H9 (cell line): ENCODE measurements around the gene YDJC. TPM values are rescaled to one million over a fixed set of nuclear protein-coding genes. Genes with fewer than 3 reads are reported as not detected.

Experiments
- DNase-seq: peaks from one replicate; pipeline ENCODE4 v3.0.0-alpha.2; 2017
- H2AFZ ChIP-seq: one replicate; pipeline ENCODE4 v1.6.1; 2013; ENCODE audit warnings: mild to moderate bottlenecking, low read length, control low read depth, moderate library complexity
- H2AK5ac ChIP-seq: 2 replicates; pipeline ENCODE4 v1.6.1; 2013; ENCODE audit warnings: low read length, control low read depth, mixed read lengths; ENCODE audit not compliant: insufficient read length
- H2BK120ac ChIP-seq: one replicate; pipeline ENCODE4 v1.6.1; 2013; ENCODE audit warnings: low read depth, mild to moderate bottlenecking, low read length, control low read depth, inconsistent platforms; ENCODE audit not compliant: poor library complexity, severe bottlenecking
- H2BK12ac ChIP-seq: 2 replicates; pipeline ENCODE4 v1.6.1; 2013; ENCODE audit warnings: low read length, control low read depth, mixed read lengths, low read depth; ENCODE audit not compliant: insufficient read length
- H2BK15ac ChIP-seq: 2 replicates; pipeline ENCODE4 v1.6.1; 2013; ENCODE audit warnings: low read depth, low read length, control low read depth
- H2BK20ac ChIP-seq: one replicate; pipeline ENCODE4 v1.6.1; 2013; ENCODE audit warnings: low read depth, mild to moderate bottlenecking, low read length, control low read depth, inconsistent platforms; ENCODE audit not compliant: poor library complexity, severe bottlenecking
- H2BK5ac ChIP-seq: 2 replicates; pipeline ENCODE4 v1.6.1; 2013; ENCODE audit warnings: low read length, control low read depth, mixed read lengths; ENCODE audit not compliant: insufficient read length
- H3K14ac ChIP-seq: 2 replicates; pipeline ENCODE4 v1.6.1; 2013; ENCODE audit warnings: low read length, control low read depth; ENCODE audit not compliant: insufficient read depth
- H3K18ac ChIP-seq: 2 replicates; pipeline ENCODE4 v1.6.1; 2013; ENCODE audit warnings: low read depth, mild to moderate bottlenecking, mixed read lengths, low read length, control low read depth; ENCODE audit not compliant: insufficient read length
- H3K23ac ChIP-seq: 2 replicates; pipeline ENCODE4 v1.6.1; 2013; ENCODE audit warnings: low read length, control low read depth, mixed read lengths, low read depth; ENCODE audit not compliant: insufficient read length
- H3K23me2 ChIP-seq: 2 replicates; pipeline ENCODE4 v1.6.1; 2013; ENCODE audit warnings: low read depth, mild to moderate bottlenecking, mixed read lengths, low read length, control low read depth; ENCODE audit not compliant: insufficient read length, poor library complexity, severe bottlenecking
- H3K27ac ChIP-seq: 2 replicates; pipeline ENCODE4 v1.5.1; 2013; ENCODE audit warnings: low read length, control low read depth, mixed read lengths, low read depth; ENCODE audit not compliant: insufficient read length
- H3K27me3 ChIP-seq: 2 replicates; pipeline ENCODE4 v1.6.1; 2013; ENCODE audit warnings: low read length, control low read depth, inconsistent platforms; ENCODE audit not compliant: insufficient read depth
- H3K4ac ChIP-seq: 2 replicates; pipeline ENCODE4 v1.6.1; 2013; ENCODE audit warnings: low read depth, mild to moderate bottlenecking, control low read depth, inconsistent platforms, low read length, moderate library complexity
- H3K4me1 ChIP-seq: 2 replicates; pipeline ENCODE4 v1.6.1; 2013; ENCODE audit warnings: low read length, control low read depth, inconsistent platforms; ENCODE audit not compliant: insufficient read depth
- H3K4me2 ChIP-seq: 2 replicates; pipeline ENCODE4 v1.6.1; 2013; ENCODE audit warnings: low read length, control low read depth, mixed read lengths; ENCODE audit not compliant: insufficient read length, insufficient read depth
- H3K56ac ChIP-seq: 2 replicates; pipeline ENCODE4 v1.6.1; 2013; ENCODE audit warnings: low read depth, mild to moderate bottlenecking, mixed read lengths, low read length, control low read depth; ENCODE audit not compliant: insufficient read length
- H3K79me1 ChIP-seq: 2 replicates; pipeline ENCODE4 v1.6.1; 2013; ENCODE audit warnings: low read depth, mild to moderate bottlenecking, moderate library complexity, low read length, control low read depth, inconsistent platforms; ENCODE audit not compliant: insufficient read depth, poor library complexity, severe bottlenecking
- H3K79me2 ChIP-seq: 2 replicates; pipeline ENCODE4 v1.6.1; 2013; ENCODE audit warnings: low read length, control low read depth, inconsistent platforms; ENCODE audit not compliant: insufficient read depth
- H3K9ac ChIP-seq: 2 replicates; pipeline ENCODE4 v1.6.1; 2013; ENCODE audit warnings: low read length, control low read depth, mixed read lengths; ENCODE audit not compliant: insufficient read length; ENCODE audit errors: extremely low read depth
- H3K9me3 ChIP-seq: one replicate; pipeline ENCODE4 v1.6.1; 2013; ENCODE audit warnings: low read depth, low read length, inconsistent platforms; ENCODE audit not compliant: control insufficient read depth
- H3T11ph ChIP-seq: one replicate; pipeline ENCODE4 v1.6.1; 2013; ENCODE audit warnings: mild to moderate bottlenecking, low read length, control low read depth, inconsistent platforms
- H4K20me1 ChIP-seq: one replicate; pipeline ENCODE4 v1.6.1; 2013; ENCODE audit not compliant: control insufficient read depth, insufficient read length, insufficient read depth
- H4K5ac ChIP-seq: 2 replicates; pipeline ENCODE4 v1.6.1; 2013; ENCODE audit warnings: low read depth, mild to moderate bottlenecking, mixed read lengths, low read length, control low read depth; ENCODE audit not compliant: insufficient read length
- H4K8ac ChIP-seq: replicated peaks from 2 replicates; pipeline ENCODE4 v1.6.1; 2013; ENCODE audit warnings: low read length, control low read depth, mixed read lengths, low read depth; ENCODE audit not compliant: insufficient read length
- H4K91ac ChIP-seq: 2 replicates; pipeline ENCODE4 v1.6.1; 2013; ENCODE audit warnings: low read depth, mild to moderate bottlenecking, moderate library complexity, mixed read lengths, low read length, control low read depth; ENCODE audit not compliant: insufficient read length
- H3K27ac Mint-ChIP-seq, 3 experiments: 2 replicates in 2 of 3; 3 replicates in 1 of 3; pipeline ENCODE4 v1.8.0; 2020 to 2021; ENCODE audit warnings: mixed read lengths in 3 of 3, mild to moderate bottlenecking in 1 of 3, moderate library complexity in 1 of 3
- H3K27me3 Mint-ChIP-seq: 2 replicates; pipeline ENCODE4 v1.8.0; 2021; ENCODE audit warnings: low read depth, mild to moderate bottlenecking, moderate library complexity, mixed read lengths
- H3K36me3 Mint-ChIP-seq, 3 experiments: 2 replicates in 2 of 3; 3 replicates in 1 of 3; pipeline ENCODE4 v1.8.0; 2020 to 2021; ENCODE audit warnings: low read depth in 3 of 3, mixed read lengths in 3 of 3; ENCODE audit not compliant: insufficient read depth in 1 of 3
- H3K4me1 Mint-ChIP-seq, 2 experiments: 2 replicates each; pipeline ENCODE4 v1.8.0; 2020; ENCODE audit warnings: mixed read lengths in 2 of 2
- H3K4me3 Mint-ChIP-seq, 2 experiments: 2 replicates in 1 of 2; 3 replicates in 1 of 2; pipeline ENCODE4 v1.8.0; 2020 to 2021; ENCODE audit warnings: mild to moderate bottlenecking in 2 of 2, mixed read lengths in 2 of 2, moderate library complexity in 1 of 2
- H3K9me3 Mint-ChIP-seq, 2 experiments: 2 replicates in 1 of 2; 3 replicates in 1 of 2; pipeline ENCODE4 v1.8.0; 2020; ENCODE audit warnings: mild to moderate bottlenecking in 2 of 2, mixed read lengths in 2 of 2, moderate library complexity in 1 of 2
- WGBS: extraction: QIAGEN DNeasy Blood & Tissue Kit; methylation state at CpG from one replicate; pipeline ENCODE4 v1.1.7; 2013; ENCODE audit warnings: missing lambda C conversion rate, low lambda C conversion rate, mixed read lengths; ENCODE audit not compliant: insufficient read length; ENCODE audit errors: extremely low coverage; 5-methylcytosine and 5-hydroxymethylcytosine counted together
- total RNA-seq: library from RNA; stranded (reverse); gene quantifications from 2 replicates; pipeline ENCODE4 v1.2.1, GENCODE V29; 2021
- TF ChIP-seq, protein P1 (sequence below): fragments of 200-600 bp; sonication (generic); conservative IDR thresholded peaks from 3 replicates; pipeline ENCODE4 v1.8.0; 2021; ENCODE audit warnings: antibody characterized with exemption, mild to moderate bottlenecking

Gene YDJC
- total RNA-seq, 1 experiment from 2014 or later = 30.2 TPM

DNA sequence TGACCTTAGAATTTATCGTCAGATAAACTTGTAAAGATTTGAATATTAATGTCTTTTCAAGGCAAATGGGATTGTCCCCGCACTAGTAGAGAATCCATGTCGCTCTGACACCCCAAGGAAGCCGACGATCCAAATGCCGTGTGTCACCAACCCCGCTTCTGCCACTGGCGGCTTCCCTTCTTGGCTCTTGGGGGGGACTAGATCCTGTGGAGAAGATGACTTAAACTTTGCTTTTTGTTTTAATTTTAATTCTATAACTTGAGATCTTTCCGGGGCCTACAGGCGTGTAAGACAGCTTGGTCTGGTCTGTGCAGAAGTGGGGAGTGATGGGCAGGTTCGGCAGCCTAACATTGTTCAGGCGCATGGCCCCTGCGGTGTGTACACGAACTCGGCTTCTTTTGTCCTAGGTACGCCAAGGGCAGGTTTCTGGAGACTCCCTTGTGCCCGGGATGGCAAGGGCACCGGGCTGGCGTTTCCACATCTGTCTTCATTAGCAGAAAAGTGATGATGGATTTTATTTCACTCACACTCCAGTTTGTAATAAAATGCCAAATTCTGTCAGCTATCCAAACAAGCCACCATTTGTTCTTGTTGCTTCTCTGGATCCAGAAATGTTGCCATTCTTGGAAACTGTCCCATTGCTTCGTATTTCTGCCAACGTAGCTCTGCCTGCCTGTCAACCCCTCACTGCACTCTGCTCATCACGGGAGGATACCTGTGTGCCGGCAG, 6.7 kb downstream of the YDJC start:
- Mint-ChIP-seq H3K9me3 (no peaks in the 10 kb centered on the region), H3K4me3 (no peak overlapping the region), H3K36me3 (peaks cover 5 to 43% (median 28%) of the 10 kb centered on the region in 3 experiments; a peak in 6 of 7 replicates), H3K4me1 (peaks cover 11 to 14% of the 10 kb centered on the region in 2 experiments), H3K27ac (peak overlapping the region in 2 of 3 experiments; percentile 71 to 75; a peak in 4 of 7 replicates), H3K27me3 (peaks cover 1% of the 10 kb centered on the region; the same call in 1 of the 2 replicates)
- Histone ChIP-seq H3K18ac (no peak overlapping the region), H3K9ac (no peak overlapping the region), H3K56ac (no peak overlapping the region), H2BK5ac (no peak overlapping the region), H4K5ac (no peak overlapping the region), H3K4me2 (no peak overlapping the region), H3K23ac (no peak overlapping the region), H3T11ph (no peak overlapping the region), H2AFZ (no peak overlapping the region), H2BK12ac (no peak overlapping the region), H2AK5ac (no peak overlapping the region), H4K20me1 (no peaks in the 10 kb centered on the region), H3K79me2 (no peaks in the 10 kb centered on the region), H3K27ac (no peak overlapping the region), H3K9me3 (no peaks in the 10 kb centered on the region), H4K91ac (no peak overlapping the region), H2BK20ac (no peak overlapping the region), H3K4me1 (no peaks in the 10 kb centered on the region; the same call in none of the 2 replicates), H2BK120ac (no peak overlapping the region), H3K14ac (no peak overlapping the region), H3K27me3 (no peaks in the 10 kb centered on the region), H3K4ac (no peak overlapping the region), H3K79me1 (no peaks in the 10 kb centered on the region), H3K23me2 (no peaks in the 10 kb centered on the region), H2BK15ac (no peak overlapping the region), H4K8ac (no peak overlapping the region)
- no CpG with 5 or more reads among the region's 23 CpGs for WGBS
- TF ChIP-seq, protein P1, sequence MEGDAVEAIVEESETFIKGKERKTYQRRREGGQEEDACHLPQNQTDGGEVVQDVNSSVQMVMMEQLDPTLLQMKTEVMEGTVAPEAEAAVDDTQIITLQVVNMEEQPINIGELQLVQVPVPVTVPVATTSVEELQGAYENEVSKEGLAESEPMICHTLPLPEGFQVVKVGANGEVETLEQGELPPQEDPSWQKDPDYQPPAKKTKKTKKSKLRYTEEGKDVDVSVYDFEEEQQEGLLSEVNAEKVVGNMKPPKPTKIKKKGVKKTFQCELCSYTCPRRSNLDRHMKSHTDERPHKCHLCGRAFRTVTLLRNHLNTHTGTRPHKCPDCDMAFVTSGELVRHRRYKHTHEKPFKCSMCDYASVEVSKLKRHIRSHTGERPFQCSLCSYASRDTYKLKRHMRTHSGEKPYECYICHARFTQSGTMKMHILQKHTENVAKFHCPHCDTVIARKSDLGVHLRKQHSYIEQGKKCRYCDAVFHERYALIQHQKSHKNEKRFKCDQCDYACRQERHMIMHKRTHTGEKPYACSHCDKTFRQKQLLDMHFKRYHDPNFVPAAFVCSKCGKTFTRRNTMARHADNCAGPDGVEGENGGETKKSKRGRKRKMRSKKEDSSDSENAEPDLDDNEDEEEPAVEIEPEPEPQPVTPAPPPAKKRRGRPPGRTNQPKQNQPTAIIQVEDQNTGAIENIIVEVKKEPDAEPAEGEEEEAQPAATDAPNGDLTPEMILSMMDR = no peak
- no peak for DNase-seq
